ENCODE measurements around the gene TMEM126B.
A peak's percentile ranks its signal among the peaks of the same experiment; 100 is the strongest.

The TMEM126B gene

GRCh38 chr11:85656777-85657176, 28.4 kb downstream of the TMEM126B start:
- TF ChIP-seq ZFP30 (CRISPR knock-in tag; IDR thresholded peaks at IDR 0.05) = no peak
- TF ChIP-seq ZNF565 (CRISPR knock-in tag; conservative IDR thresholded peaks at IDR 0.05; ENCODE audit: low read depth) = no peak
- TF ChIP-seq PATZ1 (CRISPR knock-in tag; IDR thresholded peaks at IDR 0.05; ENCODE audit: borderline replicate concordance) = no peak
- TF ChIP-seq TSHZ2 (CRISPR knock-in tag; IDR thresholded peaks at IDR 0.05) = no peak
- TF ChIP-seq ZFP3 (CRISPR knock-in tag; IDR thresholded peaks at IDR 0.05) = no peak
- no peak for TF ChIP-seq ISL1 (CRISPR knock-in tag; IDR thresholded peaks at IDR 0.05)
- TF ChIP-seq ARNTL (CRISPR knock-in tag; IDR thresholded peaks at IDR 0.05; ENCODE audit: borderline replicate concordance, low read depth) = no peak
- no peak for TF ChIP-seq CSDC2 (CRISPR knock-in tag; IDR thresholded peaks at IDR 0.05)
- TF ChIP-seq CSRNP3 (CRISPR knock-in tag; IDR thresholded peaks at IDR 0.05) = no peak
- TF ChIP-seq ESRRG (CRISPR knock-in tag; IDR thresholded peaks at IDR 0.05) = no peak
- no peak for TF ChIP-seq ZNF8 (CRISPR knock-in tag; IDR thresholded peaks at IDR 0.05)
- no peak for TF ChIP-seq CREB5 (CRISPR knock-in tag; IDR thresholded peaks at IDR 0.05; ENCODE audit: low read depth)
- TF ChIP-seq SNAI2 (CRISPR knock-in tag; IDR thresholded peaks at IDR 0.05) = no peak
- no peak for TF ChIP-seq POU6F1 (CRISPR knock-in tag; IDR thresholded peaks at IDR 0.05; ENCODE audit: borderline replicate concordance, low read depth)
- no peak for TF ChIP-seq TCF4 (CRISPR knock-in tag; IDR thresholded peaks at IDR 0.05; ENCODE audit: borderline replicate concordance)
- no peak for TF ChIP-seq OSR1 (CRISPR knock-in tag; IDR thresholded peaks at IDR 0.05)
- no peak for TF ChIP-seq RARB (CRISPR knock-in tag; IDR thresholded peaks at IDR 0.05)
- TF ChIP-seq BACH2 (CRISPR knock-in tag; IDR thresholded peaks at IDR 0.05; ENCODE audit: borderline replicate concordance) = no peak
- no peak for TF ChIP-seq ZNF70 (CRISPR knock-in tag; IDR thresholded peaks at IDR 0.05)
- ATAC-seq = no peak

- TF ChIP-seq PPARA (CRISPR knock-in tag; IDR thresholded peaks at IDR 0.05; ENCODE audit: borderline replicate concordance) = no peak
- TF ChIP-seq OSR1 (CRISPR knock-in tag; IDR thresholded peaks at IDR 0.05) = no peak
- no peak for TF ChIP-seq TCF4 (CRISPR knock-in tag; IDR thresholded peaks at IDR 0.05; ENCODE audit: borderline replicate concordance)
- no peak for TF ChIP-seq ARNTL (CRISPR knock-in tag; IDR thresholded peaks at IDR 0.05; ENCODE audit: borderline replicate concordance, low read depth)
- peak; percentile 47; the same call in 1 of the 2 replicates for TF ChIP-seq CSRNP3 (CRISPR knock-in tag; IDR thresholded peaks at IDR 0.05)
- TF ChIP-seq ZFP3 (CRISPR knock-in tag; IDR thresholded peaks at IDR 0.05) = 0 out of 2 replicates have a peak, but pooled peaks have one; percentile 12
- TF ChIP-seq TSHZ2 (CRISPR knock-in tag; IDR thresholded peaks at IDR 0.05) = 0 out of 2 replicates have a peak, but pooled peaks have one; percentile 28
- peak; percentile 76; the same call in 1 of the 2 replicates for TF ChIP-seq ESRRG (CRISPR knock-in tag; IDR thresholded peaks at IDR 0.05)
- TF ChIP-seq TOX (CRISPR knock-in tag; IDR thresholded peaks at IDR 0.05; ENCODE audit: borderline replicate concordance) = no peak
- peak; percentile 78; the same call in 1 of the 2 replicates for TF ChIP-seq CREB5 (CRISPR knock-in tag; IDR thresholded peaks at IDR 0.05; ENCODE audit: low read depth)
- no peak for TF ChIP-seq GLIS3 (CRISPR knock-in tag; IDR thresholded peaks at IDR 0.05)
- TF ChIP-seq POU6F1 (CRISPR knock-in tag; IDR thresholded peaks at IDR 0.05; ENCODE audit: borderline replicate concordance, low read depth) = no peak; the same call in 1 of the 2 replicates
- peak; percentile 99 for TF ChIP-seq ISL1 (CRISPR knock-in tag; IDR thresholded peaks at IDR 0.05)
- ATAC-seq = no peak
These were observed 29.8 kb downstream of the TMEM126B start for GRCh38 chr11:85658180-85658579.

Measured in SK-N-SH treated with all-trans-retinoic acid at 6 μM for 48 hours (cell line).